Measurements from ENCODE around the gene TMEM213.

The TMEM213 gene

GRCh38 chr7:138843632-138844580 lies 46.1 kb downstream of the TMEM213 start:
- no peak for DNase-seq

- DNase-seq = no peak
Measured at GRCh38 chr7:138845711-138846110, 47.9 kb downstream of the TMEM213 start.

DNA sequence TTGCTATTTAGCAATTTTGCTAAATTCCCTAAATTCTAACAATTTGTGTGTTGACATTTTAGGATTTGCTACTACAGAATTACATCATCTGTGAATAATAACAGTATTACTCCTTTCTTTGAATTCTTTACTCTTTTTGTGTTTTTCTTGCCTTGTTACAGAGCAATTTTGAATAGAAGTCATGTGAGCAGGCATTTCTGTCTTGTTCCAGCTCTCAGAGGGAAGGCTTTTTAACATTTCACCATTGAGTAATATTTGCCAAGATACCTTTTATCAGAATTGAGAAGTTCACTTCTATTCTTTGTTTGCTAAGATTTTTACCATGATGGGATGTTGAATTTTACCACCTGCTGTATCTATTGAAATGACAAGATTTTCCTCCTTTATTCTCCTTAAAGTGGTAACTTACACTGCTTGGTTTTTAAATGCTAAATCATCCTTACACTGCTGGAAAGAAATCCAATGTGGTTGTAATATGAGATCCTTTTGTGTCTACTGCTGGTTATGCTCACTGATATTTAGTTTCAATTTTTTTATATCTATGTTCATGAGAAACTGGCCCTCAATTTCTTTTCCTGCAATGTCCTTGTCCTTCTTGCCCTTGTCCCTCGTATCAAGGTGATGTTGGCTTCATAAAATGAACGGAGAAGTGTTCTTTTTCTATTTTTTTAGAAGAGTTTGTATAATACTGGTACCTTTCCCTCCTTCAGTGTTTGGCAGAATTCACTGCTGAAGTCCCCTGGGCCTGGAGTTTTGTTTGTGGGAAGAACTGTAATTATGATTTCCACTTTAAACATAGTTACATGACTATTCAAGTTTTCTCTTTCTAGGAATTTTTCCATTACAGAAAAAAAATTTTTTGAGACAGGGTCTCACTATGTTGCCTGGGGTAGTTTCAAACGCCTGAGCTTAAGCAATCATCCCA lies 50.5 kb downstream of the TMEM213 start:
- DNase-seq = peak; percentile 23

DNA sequence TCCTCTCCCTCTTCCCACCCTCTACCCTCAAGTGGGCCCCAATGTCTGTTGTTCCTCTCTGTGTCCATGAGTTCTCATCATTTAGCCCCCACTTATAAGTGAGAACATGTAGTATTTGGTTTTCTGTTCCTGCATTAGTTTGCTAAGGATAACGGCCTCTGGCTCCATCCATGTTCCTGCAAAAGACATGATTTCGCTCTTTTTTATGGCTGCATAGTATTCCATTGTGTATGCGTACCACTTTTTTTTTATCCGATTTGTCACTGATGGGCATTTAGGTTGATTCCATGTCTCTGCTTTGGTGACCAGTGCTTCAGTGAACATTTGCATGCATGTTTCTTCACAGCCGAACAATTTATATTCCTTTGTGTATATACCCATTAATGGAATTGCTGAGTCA lies 51.9 kb downstream of the TMEM213 start:
- DNase-seq = no peak

DNA sequence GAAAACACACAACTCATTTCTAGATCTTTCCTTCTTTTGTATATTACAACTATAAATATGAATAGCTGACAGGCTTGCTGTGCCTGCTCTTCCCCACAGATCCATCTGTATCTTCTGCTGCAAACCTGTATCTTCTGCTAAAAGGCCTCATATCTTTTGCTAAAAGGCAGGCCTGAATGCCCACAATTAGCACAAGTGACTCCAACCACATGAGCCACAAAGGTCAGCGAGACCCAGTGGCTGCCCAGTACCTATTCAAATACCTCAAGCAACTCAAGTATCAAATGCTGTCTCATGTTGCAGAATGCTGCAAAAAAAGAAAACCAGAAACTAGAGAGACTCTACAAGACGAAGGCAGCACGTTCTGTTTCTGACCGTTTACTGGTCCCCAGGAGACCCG lies 54.7 kb downstream of the TMEM213 start:
- no peak for DNase-seq

DNA sequence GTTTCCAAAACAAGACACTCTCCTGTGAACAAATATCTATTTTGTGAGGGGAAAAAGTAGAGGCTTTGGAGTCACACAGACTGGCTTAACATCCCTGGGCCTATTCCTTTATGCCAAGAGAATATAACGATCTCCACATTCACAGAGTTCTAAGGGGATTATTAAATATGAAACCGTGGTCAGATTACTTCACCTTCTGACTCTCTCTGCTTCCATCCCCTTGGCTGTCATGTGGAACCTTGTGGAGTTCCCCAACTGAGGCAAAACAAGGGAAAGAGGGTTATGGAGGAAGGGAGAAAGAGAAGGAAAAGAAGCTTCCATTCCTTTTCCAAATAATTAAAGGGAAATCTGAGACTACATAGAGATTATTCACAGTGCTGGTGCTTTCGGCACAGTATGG lies 55.7 kb downstream of the TMEM213 start:
- no peak for DNase-seq

DNA sequence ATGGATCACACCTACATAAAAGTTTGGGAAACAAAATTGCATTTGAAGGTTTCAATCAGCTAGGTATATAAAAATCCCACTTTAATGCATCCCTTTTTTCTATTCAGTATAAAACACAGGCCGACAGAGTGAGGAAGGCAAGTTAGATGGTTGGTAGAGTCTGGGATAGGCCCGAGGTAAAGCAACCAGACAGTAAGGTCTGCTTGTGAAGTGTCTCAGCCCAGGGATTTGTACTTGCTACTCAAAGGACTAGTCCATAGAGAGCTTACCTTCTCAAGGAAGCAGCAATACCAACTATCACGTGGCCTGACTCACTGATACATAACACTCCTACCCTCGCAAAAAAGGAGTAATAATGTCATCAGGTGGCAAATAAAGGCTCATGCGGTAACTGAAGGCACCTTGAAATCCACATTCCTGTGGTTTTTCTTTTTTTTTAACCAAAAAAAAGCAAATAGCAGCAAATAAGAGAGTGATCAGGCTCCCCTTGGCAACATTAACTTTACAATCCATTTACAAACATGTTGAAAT lies 56.4 kb downstream of the TMEM213 start:
- DNase-seq = no peak

DNA sequence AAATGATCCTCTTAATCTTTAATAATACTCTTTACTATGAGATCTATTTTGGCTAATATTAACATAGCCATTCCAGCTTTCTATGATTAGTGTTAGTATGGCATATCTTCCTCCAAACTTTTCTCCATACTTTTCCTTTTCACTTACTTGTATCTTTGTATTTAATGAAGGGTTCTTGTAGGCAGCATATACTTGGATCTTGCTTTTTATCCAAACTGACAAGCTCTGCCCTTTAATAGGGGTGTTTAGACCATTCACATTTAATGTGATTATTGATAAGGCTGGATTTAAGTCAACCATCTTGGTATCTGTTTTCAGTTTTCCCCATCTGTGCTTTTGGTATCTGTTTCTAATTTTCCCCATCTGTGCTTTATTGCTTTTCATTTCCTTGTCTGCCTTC lies 59.9 kb downstream of the TMEM213 start:
- DNase-seq = no peak

DNA sequence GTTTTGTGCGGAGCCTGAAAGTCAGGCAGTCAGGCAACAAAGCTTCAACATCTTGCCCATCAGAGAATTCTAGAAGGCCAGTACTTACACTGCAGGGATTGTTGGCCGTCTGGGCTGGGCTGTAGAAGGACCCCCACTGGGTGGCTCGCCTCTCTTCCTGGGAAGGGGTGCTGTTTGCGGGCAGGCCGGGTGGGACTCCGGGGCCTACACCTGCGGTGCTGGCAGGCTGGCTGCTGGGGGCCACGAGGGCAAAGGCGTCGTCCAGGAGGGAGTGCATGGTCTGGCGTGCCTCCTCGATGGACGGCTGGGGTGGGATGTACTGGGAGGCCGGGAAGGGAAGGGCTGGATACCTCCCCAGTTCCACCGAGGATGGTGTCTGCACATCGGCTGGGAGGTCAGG lies 63.3 kb downstream of the TMEM213 start:
- no peak for DNase-seq

DNA sequence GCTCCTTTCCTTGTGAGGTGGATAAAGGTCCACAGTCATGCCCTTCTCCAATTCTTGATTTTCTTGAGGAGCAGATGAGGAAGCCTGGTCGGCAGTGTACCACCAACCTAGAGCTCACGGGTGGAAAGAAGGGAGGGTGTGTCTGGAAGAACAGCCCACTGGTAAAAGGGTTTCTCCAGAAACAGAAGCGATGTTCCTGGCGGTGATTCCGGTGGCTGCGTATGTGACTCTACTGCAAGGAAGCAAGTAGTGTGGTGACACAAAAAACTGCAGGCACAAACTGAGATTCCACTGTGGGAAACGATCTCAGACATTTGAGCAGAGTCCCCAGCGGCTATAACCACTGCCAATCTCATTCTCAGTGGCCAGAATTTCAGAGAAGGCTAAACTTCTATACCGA lies 66.1 kb downstream of the TMEM213 start:
- DNase-seq = no peak

GRCh38 chr7:138864667-138865066 lies 66.9 kb downstream of the TMEM213 start:
- DNase-seq = peak; percentile 84

GRCh38 chr7:138865843-138866242 lies 68.0 kb downstream of the TMEM213 start:
- no peak for DNase-seq

DNA sequence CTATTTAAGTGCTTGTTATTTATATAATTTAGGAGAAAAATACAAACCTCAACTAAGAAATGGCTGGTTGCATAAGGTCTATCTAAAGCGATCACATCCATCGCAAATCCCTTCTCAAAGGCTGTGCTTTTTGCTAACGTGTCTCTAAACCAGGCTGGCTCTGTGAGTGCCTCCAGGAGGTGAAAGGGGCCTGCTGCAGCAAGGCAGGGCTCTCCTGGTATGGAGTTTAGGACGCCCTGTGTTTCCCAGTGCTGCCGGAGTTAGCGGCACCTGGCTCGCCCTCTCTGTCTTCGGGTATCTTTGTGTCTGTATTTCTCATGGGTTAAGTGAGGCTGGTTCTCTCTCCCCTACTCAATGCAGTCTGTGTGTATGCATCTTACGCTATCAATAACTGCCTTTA lies 68.6 kb downstream of the TMEM213 start:
- no peak for DNase-seq

GRCh38 chr7:138867744-138868143 lies 70.0 kb downstream of the TMEM213 start:
- DNase-seq = no peak

DNA sequence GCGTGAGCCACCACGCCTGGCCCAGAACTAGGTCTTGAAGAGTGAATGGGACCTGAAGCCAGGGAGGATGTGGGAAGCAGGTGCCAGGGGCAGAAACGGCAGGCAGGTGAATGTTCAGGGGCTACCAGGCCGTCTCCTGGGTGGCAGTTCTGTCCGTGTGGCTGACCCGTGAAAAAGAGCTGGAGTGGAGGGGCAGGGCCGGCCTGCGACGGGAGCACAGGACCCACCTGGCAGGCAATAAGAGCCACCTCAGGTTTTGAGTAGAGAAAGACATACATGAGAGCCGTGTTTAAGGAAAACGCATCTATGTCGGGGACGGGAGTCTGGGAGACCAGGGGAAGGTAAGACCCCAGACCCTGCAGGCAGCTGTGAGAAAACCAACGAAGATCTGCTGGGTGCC lies 70.9 kb downstream of the TMEM213 start:
- DNase-seq = no peak

- DNase-seq = no peak
Measured at GRCh38 chr7:138869353-138869752, 71.6 kb downstream of the TMEM213 start.

GRCh38 chr7:138871065-138871813 lies 73.4 kb downstream of the TMEM213 start:
- no peak for DNase-seq

DNA sequence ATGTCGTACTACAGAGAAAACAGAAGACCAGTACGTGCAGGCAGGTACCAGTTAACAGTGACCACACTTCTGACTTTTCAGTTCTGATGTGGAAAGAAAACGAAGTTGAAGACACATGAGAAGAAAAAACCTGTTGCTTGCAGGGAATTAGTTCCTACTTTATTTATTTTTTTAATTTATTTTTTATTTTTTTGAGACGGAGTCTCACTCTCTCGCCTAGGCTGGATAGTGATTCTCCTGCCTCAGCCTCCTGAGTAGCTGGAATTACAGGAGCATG lies 74.0 kb downstream of the TMEM213 start:
- DNase-seq = no peak

- DNase-seq = no peak
Measured at GRCh38 chr7:138872576-138872975, 74.8 kb downstream of the TMEM213 start.

DNA sequence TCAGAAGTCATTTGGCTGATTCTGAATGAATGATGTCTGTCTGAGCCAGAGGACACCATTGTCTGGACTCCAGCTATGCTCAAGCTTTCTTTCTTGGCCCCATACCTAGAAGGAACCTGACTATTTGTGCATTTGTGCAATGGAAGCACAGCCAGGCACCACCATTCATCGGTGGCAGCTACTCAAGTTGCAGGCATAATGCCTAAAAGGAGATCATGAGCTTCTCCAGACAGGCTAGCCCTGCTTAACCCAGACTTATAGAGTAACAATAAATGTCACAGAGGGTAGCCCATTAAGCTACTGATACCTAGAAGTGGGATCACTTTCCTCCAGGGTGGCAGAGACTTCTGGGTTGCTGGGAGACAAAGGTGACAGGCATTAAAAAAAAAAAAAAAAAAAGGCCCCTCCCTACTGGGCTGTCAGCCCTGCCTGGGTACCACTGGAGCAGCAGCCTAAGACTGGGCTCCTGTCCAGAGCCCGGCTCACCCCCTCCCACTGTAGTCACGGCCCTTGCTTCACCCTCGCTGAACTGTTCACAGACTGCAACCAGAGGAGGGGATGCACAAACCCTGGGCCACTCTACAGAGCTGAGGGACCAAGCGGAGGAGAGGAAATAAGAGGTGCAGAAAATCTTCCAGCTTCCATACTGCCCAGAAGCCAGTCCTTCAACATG lies 75.6 kb downstream of the TMEM213 start:
- DNase-seq = no peak

- peak; percentile 87 for DNase-seq
Measured at GRCh38 chr7:138875794-138876193, 78.0 kb downstream of the TMEM213 start.

- DNase-seq = peak; percentile 21
Measured at GRCh38 chr7:138876326-138876725, 78.5 kb downstream of the TMEM213 start.
